GM23248 (cell line): Measurements from ENCODE around the gene HLCS.

ENCODE experiments used
- EZH2 ChIP-seq: fragments of 200-600 bp; sonication (generic); IDR thresholded peaks from 2 replicates; pipeline ENCODE4 v1.6.1; 2018; ENCODE audit warnings: antibody characterized with exemption, mild to moderate bottlenecking; ENCODE audit not compliant: insufficient read depth, poor library complexity, severe bottlenecking
- EZH2phosphoT487 ChIP-seq: fragments of 200-600 bp; sonication (generic); IDR thresholded peaks from 2 replicates; pipeline ENCODE4 v1.6.1; 2018; ENCODE audit warnings: antibody characterized with exemption, moderate library complexity, mild to moderate bottlenecking, low read depth; ENCODE audit not compliant: insufficient read depth

- TF ChIP-seq EZH2 (no peak), EZH2phosphoT487 (no peak)
Observed at GRCh38 chr21:36910581-36911307, 55.7 kb downstream of the HLCS start.
